T-helper 22 cell (primary cell): ENCODE data around the gene CEP162.
"Not testable (repeated sequence)": the region's sequence is repeated elsewhere in the genome, so short reads cannot be mapped to it uniquely, and the experiment has no call there.

Experiments used
- DNase-seq: peaks from one replicate; pipeline ENCODE4 v3.0.0-alpha.2; 2020; ENCODE audit warnings: low read depth

The CEP162 gene

GRCh38 chr6:84224251-84224650 lies 3.2 kb downstream of the CEP162 start:
- DNase-seq = no peak

- not testable (repeated sequence) for DNase-seq
Measured at GRCh38 chr6:84223608-84224007, 3.8 kb downstream of the CEP162 start.

DNA sequence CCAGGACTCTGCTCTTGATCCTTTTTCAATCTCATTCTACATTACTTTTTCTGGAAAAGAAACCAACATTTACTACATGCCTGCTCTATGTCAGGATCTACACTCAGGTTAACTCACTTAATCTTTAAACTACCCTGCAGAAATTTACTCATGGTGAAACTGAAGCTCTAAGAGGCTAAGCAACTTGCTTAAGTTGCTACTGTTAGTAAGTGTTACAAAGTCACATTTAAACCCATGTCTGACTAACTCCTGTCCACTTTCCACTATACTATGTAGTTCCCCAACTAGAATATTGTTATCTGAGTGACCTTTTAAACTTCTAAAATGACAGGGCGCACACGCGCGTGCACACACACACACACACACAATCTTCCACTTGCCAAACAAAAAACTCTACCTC lies 5.0 kb downstream of the CEP162 start:
- DNase-seq = no peak

- no peak for DNase-seq
Measured at GRCh38 chr6:84220809-84221409, 6.5 kb downstream of the CEP162 start.

GRCh38 chr6:84218091-84218490 lies 9.4 kb downstream of the CEP162 start:
- no peak for DNase-seq

DNA sequence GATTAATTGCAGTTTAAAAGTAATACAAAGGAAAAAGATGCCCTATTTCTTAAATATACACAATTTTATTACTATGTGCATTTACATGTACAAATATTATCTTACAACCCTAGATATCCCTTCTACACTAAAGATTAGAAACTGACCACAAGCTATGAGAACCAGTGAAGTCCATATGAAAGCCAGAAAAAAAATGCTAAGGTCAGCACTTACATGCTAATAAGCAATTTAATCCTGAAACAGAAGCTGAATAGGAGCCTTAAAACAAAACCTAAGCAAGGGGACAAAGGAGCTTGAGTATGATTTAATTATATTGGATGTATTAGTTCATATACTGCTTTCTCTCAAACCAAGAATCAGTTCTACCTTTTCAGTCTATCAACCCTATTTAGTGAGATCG lies 14.2 kb downstream of the CEP162 start:
- DNase-seq = no peak

- no peak for DNase-seq
Measured at GRCh38 chr6:84204011-84204410, 23.4 kb downstream of the CEP162 start.

DNA sequence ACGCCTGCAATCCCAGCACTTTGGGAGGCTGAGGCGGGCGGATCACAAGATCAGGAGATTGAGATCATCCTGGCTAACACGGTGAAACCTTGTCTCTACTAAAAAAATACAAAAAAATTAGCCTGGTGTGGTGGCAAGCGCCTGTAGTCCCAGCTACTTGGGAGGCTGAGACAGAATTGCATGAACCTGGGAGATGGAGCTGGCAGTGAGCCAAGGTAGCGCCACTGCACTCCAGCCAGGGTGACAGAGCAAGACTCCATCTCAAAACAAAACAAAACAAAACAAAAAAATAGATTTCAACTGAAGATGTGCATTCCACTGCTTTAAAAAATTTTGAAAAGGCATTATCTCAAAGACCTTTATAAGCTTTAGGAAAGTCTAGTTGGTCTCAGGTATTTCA lies 27.5 kb downstream of the CEP162 start:
- DNase-seq = not testable (repeated sequence)

- DNase-seq = no peak
Measured at GRCh38 chr6:84197708-84198107, 29.7 kb downstream of the CEP162 start.

DNA sequence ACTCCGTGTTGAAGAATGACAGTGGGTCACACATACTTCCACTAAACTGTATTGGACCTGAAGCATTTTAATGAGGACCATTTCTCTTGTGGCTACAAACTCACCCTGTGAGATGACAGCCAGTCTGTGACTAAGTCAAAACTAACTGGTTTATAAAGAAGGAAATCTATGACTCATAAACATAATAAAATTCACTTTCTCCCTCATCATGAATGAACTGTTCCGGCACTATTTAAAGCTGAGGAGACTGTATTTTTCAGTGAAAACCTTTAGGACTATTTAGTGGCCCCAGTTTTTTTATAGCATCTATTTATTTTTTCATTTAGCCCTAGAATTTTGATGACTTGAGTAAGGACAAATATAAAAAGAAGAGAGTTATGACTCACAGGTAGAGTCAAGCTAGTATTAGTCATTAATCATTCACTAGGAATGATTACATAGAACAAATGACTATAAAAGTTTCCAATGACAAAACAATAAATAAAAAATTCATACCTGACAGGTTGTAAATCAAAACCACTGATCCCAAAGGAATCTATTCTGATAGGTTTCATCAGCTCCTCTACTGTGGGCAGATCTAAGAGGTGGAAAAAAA lies 34.2 kb downstream of the CEP162 start:
- no peak for DNase-seq

DNA sequence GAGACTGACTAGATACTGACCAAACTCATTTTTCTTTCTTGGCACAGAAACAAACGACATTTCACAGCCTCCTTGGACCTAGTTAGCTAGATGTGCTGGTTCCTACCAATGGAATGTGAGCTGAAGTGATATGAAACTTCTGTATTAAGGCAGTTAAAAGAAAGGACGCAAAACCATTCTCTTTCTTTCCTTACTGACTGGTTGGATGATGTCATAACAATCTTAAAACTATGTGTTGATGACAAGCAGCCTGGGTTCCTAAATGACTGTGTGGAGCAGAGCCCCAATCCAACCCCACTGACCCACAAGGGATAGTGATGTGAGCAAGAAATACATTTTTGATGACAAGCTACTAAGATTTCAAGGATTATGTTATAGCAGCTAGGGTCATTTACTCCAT lies 35.6 kb downstream of the CEP162 start:
- no peak for DNase-seq

GRCh38 chr6:84189356-84189755 lies 38.1 kb downstream of the CEP162 start:
- not testable (repeated sequence) for DNase-seq

GRCh38 chr6:84183430-84183829 lies 44.0 kb downstream of the CEP162 start:
- DNase-seq = no peak

GRCh38 chr6:84182001-84182400 lies 45.4 kb downstream of the CEP162 start:
- DNase-seq = no peak

- DNase-seq = no peak
Measured at GRCh38 chr6:84177241-84177640, 50.2 kb downstream of the CEP162 start.

DNA sequence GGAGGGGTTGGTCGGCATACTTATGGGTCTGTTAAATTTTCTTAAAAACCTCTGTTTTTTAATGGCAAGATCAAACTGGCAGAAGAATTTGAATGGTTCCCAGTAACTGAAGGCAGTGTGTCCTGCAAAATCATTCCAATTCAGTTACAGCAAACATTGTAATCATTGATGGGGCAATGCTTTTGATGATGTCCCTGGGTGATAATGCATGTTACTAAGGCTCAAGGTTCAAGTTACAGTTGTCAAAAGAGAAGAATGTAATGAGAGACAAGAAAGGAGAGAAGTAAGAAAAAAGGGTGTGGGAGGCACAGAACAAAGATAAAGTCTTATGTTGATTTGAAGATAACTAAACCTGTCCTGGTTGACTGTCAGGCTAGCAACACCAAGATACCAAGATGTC lies 54.9 kb downstream of the CEP162 start:
- no peak for DNase-seq

GRCh38 chr6:84172080-84172479 lies 55.4 kb downstream of the CEP162 start:
- DNase-seq = no peak

DNA sequence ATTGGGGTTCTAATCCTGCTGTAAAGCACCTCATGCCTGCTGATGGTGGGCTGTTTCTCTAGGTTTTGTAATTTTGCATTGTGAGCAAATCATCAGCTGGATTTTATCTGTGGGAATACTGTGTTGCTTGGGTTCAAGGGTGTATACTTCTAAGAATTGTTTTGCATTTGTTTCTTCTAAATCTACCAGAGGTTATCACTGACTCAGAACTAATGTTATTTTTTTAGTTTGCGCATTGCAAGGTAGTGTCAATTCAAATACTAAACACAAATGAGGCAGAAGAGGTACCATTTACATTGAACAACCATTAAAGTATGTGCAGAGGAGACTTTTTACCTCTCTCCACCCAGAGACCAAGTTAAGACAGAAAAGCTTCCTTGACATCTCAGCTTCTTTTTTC lies 60.0 kb downstream of the CEP162 start:
- DNase-seq = no peak

DNA sequence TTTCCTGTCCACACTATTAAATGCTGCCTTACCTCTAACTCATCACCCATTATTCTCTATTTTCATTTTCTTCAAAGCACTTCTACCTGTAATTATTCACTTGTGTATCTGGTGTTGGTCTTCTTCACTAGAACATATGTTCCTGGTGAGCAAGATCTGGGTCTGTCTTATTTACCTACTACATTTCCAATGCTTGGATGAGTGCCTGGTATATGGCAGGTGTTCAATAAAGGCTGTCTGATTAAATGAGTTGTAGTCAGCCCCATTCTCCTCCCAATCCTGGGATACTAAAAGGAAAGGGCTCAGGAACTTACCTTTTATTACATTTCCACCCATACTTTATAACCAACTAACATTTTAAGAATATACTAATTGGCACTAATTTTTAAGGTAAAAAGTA lies 61.0 kb downstream of the CEP162 start:
- DNase-seq = no peak

DNA sequence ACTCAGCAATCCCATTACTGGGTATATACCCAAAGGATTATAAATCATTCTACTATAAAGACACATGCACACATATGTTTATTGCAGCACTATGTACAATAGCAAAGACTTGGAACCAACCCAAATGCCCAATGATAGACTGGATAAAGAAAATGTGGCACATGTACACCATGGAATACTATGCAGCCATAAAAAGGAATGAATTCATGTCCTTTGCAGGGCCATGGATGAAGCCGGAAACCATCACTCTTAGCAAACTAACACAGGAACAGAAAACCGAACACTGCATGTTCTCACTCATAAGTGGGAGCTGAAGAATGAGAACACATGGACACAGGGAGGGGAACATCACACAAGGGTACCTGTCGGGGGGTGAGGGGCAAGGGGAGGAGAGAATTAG lies 63.1 kb downstream of the CEP162 start:
- DNase-seq = not testable (repeated sequence)

DNA sequence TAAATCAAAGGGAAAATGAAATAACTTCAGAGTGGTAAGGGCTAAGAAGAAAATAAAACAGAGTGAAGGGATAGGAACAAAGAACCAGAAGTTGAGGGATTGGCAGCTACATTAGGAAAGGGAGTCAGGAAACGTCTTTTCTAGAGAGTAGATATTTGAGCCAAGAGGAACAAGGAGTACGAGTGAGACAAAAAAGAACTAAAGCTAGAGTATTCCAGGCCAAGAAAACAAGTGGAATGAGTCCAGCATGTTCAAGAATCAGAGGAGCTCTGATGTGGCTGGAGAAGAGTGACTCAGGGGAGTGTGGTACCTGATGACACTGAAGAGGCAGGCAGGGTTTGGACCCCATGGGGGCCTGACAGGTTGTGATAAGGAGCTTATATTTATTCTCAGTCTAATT lies 66.3 kb downstream of the CEP162 start:
- no peak for DNase-seq

DNA sequence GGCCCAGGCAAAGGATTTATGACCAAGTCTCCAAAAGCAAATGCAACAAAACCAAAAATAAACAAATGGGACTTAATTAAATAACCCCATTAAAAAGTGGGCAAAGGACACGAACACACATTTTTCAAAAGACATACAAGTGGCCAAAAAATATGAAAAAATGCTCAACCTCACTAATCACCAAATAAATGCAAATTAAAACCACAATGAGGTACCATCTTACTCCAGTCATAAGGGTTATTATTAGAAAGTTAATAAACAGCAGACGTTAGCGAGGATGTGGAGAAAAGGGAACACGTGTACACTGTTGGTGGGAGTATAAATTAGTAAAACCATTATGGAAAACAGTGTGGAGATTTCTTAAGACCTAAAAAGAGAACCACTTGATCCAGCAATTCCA lies 71.1 kb downstream of the CEP162 start:
- no peak for DNase-seq

- no peak for DNase-seq
Measured at GRCh38 chr6:84151669-84152068, 75.8 kb downstream of the CEP162 start.

GRCh38 chr6:84150705-84151104 lies 76.7 kb downstream of the CEP162 start:
- no peak for DNase-seq
